ENCODE measurements around the gene ZNF414.
A peak's percentile ranks its signal among the peaks of the same experiment; 100 is the strongest.
"Not testable (repeated sequence)": the region's sequence is repeated elsewhere in the genome, so short reads cannot be mapped to it uniquely, and the experiment has no call there.

ZNF414 gene

DNA sequence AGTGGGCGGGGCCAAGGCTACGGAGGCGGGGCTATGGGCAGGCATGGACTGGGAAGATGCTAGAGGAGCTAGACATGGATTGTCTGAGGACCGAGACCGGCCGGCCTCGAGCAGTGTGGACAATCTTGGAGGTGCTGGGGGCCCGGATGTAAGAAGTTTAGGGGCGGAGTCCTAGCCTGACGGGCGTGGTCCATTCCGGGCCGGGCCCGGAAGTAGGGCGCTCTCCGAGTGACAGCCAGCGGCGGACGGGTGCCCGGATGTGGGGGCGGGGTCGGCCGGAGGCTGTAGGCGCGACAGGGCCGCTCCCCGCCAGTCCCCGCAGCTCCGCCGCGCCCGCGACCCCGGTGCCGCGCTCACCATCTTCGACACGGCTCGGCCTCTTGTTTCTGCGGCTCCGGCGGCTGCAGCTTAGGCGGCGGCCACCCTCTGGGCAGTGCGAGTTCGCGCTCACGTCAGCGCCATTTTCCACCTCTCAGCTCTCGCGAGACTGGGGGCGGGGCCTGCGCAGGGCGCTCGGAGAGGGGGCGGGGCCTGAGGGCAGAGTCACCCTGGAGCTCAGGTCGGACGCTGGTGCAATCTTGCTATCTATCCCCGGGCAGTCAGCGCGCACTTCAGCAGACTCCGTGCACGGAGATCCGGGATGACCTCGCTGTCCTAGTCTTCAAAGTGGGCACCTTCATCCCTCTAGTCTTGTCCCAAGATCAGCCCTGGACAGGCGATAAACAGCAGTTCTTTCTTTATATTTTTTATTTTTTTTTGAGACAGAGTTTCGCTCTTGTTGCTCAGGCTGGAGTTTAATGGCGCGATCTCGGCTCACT lies at the start of gene ZNF414:
Gene ZNF414, minus strand, starts transcription at position 481 of the 818 bp plus-strand sequence. Its CDS starts 121 bp downstream, at position 360.
- DNase-seq = peak; percentile 66

GRCh38 chr19:8561075-8561764 lies 47.3 kb upstream of the ZNF414 start:
- no peak for DNase-seq

DNA sequence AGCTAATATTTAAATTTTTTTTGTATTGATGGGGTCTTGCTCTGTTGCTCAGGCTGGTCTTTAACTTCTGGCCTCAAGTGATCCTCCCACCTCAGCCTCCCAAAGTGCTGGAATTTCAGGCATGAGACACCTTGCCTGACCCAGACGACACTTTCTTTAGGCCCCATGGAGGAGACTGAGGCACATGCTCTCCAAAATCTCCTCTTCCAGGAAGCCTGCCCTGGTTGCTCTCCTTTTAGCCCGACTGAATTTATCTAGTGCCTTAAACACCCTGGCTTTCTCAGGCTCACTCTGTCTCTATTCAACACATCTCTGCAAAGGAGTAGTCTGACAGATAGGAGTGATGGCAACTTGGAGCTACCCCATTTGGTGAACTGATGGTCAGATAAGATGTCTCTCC lies 44.4 kb upstream of the ZNF414 start:
- DNase-seq = no peak

GRCh38 chr19:8557642-8558238 lies 43.8 kb upstream of the ZNF414 start:
- no peak for DNase-seq

- DNase-seq = not testable (repeated sequence)
Measured at GRCh38 chr19:8553729-8554128, 39.8 kb upstream of the ZNF414 start.

- no peak for DNase-seq
Measured at GRCh38 chr19:8552810-8553209, 38.8 kb upstream of the ZNF414 start.

DNA sequence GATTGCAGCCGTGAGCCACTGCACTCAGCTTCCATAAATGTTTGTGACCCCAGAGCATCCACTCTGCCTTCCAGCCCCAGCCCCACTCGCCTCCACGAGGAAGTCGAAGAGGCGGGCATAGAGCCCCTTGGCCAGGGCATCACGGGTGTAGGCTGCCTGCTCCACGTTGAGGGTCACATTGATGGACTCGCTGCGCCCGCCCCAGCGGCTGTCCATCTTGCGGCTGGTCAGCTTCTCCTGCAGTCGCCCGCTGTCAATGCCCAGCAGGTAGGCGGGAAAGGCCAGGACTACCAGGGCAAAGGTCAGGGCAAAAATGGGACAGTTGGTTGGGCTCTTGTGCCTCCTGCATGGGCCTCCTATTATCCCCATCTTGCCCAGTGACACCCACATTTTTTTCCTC lies 36.1 kb upstream of the ZNF414 start:
- no peak for DNase-seq

GRCh38 chr19:8545743-8546142 lies 31.8 kb upstream of the ZNF414 start:
- DNase-seq = no peak

DNA sequence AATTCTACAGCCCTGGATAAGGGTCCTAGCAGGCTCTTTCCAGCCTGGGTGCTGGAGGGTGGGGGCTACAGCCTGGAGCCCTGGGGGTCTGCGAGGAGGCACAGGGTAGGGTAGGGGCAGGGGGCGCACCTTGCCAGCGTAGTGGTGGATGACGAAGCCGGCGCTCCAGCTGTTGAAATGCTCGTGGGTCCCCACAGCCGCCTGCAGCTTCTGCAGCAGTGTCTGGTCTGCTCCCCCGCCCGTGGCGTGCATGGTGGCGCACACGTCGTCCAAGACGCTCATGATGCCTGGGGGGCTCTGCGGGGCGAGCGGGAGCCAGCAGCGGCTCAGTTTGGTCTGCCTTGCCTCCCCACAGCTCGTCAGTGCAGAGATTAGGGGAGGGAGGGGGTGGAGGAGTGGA lies 30.2 kb upstream of the ZNF414 start:
- no peak for DNase-seq

GRCh38 chr19:8539621-8540149 lies 25.7 kb upstream of the ZNF414 start:
- no peak for DNase-seq

GRCh38 chr19:8537099-8537498 lies 23.1 kb upstream of the ZNF414 start:
- no peak for DNase-seq

DNA sequence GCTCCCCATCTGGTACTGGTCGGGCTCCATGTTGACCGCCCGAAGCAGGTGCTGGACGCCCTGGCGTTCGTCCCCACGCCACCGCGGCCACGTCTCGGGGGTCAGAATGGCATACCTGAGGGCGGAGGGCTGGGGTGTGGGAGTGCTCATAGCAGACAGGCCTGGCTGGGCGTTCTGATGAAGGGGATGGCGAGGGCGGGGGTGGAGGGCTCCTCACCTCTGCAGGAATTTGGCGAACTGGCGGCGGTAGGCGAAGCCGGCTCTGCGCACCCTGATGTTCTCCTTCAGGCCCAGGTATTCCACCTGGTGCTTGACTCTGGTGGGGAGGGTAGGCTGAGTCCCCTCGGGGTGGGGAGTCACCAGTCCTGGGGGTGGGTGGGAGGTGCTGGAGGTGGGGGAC lies 22.3 kb upstream of the ZNF414 start:
- no peak for DNase-seq

- no peak for DNase-seq
Measured at GRCh38 chr19:8532225-8532624, 18.3 kb upstream of the ZNF414 start.

DNA sequence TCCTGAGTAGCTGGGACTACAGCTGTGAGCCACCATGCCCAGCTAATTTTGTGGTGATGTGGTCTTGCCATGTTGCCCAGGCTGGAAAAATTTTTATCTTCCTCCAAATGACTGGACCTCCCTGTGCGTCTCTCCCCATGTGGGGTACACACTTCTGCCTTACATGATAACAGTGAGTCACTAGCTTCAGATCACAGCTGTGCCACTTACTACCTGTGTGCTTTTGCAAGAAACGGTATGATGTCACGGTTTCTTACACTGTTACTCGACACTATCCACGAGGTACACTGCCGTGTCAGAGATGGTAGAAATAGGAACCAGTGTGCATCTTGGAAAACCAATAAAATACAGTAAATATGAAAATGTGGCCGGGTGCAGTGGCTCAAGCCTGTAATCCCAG lies 17.5 kb upstream of the ZNF414 start:
- DNase-seq = no peak

DNA sequence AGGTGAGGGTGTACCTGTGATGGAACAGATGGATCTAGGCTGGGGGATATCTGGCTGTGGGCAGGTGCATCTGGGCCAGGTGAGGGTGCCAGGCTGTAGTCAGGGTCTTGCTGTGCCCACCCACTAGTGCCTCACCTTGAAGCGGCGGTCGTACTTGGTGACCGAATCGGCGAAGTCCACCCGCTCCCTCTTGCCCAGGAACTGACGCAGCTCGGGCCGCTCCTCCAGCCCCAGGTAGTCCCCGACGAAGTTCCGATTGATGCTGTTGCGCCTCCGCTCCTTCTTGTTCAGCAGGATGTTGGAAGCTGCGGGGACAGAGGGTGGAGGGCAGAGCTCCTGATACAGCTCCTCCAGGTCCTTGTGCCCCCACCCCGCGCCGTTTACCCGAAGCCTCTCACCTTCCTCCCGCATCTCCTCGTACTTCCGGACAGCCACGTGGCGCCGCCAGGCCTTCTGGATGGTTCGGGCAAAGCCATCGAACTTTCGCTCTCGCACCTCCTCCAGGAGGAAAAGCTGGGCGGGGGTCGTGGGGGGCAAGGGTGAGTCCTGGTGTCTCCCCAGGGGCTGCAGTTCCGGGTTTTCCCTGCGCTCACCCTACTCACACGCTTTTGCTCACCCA lies 16.2 kb upstream of the ZNF414 start:
- no peak for DNase-seq

DNA sequence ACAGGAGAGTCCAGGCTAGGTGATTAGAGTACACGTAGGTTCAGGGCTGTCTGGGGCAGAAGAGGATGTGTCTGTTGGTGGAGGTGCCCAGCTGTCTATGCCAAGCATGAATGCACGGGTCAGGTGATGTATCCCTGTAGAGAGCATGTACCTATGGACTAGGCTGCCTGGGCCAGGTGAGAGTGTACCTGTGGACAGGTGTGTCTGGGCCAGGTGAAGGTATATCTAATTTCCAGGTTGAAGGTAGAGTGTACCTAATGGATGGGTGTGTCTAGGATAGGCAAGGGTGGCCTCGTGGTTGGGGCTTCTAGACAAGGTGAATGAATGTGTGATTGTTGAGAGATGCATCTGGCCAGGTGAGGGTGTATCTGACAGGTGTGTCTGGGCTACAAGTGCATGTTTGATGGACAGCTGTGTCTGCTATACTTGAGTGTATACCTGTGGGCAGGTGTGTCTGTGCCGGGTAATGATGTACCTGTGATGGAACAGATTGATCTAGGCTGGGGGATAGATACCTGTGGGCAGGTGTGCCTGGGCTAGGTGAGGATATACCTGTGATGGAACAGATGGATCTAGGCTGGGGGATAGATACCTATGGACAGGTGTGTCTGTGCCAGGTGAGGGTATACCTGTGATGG lies 15.5 kb upstream of the ZNF414 start:
- DNase-seq = no peak

- DNase-seq = no peak
Measured at GRCh38 chr19:8528500-8528899, 14.5 kb upstream of the ZNF414 start.

DNA sequence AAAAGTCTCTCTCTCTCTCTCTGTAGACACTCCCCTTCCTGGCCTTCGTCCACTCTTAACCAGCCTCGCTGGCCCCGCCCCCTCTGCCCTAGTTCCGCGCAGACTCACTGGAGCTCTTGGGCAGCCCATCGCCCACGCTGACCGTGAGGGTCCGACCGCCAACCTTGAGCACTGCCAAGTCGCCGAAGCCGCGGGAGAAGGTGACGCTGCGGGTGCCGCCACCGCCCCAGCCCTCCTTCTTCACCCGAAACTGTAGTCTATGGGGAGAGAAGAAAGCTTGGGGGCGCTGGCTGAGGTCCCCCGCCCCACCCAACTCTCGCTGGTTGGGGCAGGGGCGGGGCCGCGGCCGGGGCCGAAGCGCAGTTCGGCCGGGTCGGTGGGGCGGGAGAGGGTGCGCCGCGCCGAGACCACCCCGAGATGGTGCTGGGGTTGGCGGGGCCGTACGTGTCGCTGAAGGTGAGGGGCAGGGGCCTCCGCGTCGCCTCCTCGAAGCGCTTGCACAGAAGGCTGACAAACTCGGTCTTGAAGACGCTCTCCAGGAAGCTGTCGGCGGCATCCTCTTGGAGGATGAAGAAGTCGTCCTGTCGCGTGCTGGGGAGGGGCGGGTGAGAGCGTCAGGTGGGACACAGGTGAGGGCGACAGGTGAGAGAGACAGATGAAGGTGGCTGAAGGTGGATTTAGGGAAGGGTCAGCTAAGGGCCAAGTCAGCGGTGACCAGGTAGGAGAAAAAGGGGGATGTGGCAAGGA lies 12.6 kb upstream of the ZNF414 start:
- peak; percentile 10 for DNase-seq

- no peak for DNase-seq
Measured at GRCh38 chr19:8525401-8525684, 11.4 kb upstream of the ZNF414 start.

GRCh38 chr19:8519388-8519787 lies 5.4 kb upstream of the ZNF414 start:
- no peak for DNase-seq

GRCh38 chr19:8518536-8518935 lies 4.6 kb upstream of the ZNF414 start:
- DNase-seq = no peak
